HEK293 (cell line): ENCODE results near the gene RPL3.

Source experiments
- BCL6B ChIP-seq: fragments of 450-650 bp; formaldehyde crosslinking; IDR thresholded peaks from 2 replicates; pipeline ENCODE4 v1.5.1; 2017; ENCODE audit warnings: missing biosample characterization, missing genetic modification characterization
- KLF8 ChIP-seq: fragments of 450-650 bp; formaldehyde crosslinking; IDR thresholded peaks from 2 replicates; pipeline ENCODE4 v1.5.1; 2016; ENCODE audit warnings: missing biosample characterization, missing genetic modification characterization
- KLF9 ChIP-seq: fragments of 450-650 bp; formaldehyde crosslinking; IDR thresholded peaks from 2 replicates; pipeline ENCODE4 v1.5.1; 2016; ENCODE audit warnings: missing biosample characterization, missing genetic modification characterization, low read depth
- PRDM10 ChIP-seq: fragments of 450-650 bp; formaldehyde crosslinking; IDR thresholded peaks from 2 replicates; pipeline ENCODE4 v1.5.1; 2016; ENCODE audit warnings: missing biosample characterization, missing genetic modification characterization
- PRDM2 ChIP-seq: fragments of 450-650 bp; formaldehyde crosslinking; IDR thresholded peaks from 2 replicates; pipeline ENCODE4 v1.5.1; 2016; ENCODE audit warnings: missing biosample characterization, missing genetic modification characterization, borderline replicate concordance
- REPIN1 ChIP-seq: fragments of 450-650 bp; formaldehyde crosslinking; IDR thresholded peaks from 2 replicates; pipeline ENCODE4 v1.5.1; 2017; ENCODE audit warnings: missing biosample characterization, missing genetic modification characterization, low read depth
- YY2 ChIP-seq: fragments of 450-650 bp; formaldehyde crosslinking; IDR thresholded peaks from 2 replicates; pipeline ENCODE4 v1.5.1; 2016; ENCODE audit warnings: missing biosample characterization, missing genetic modification characterization
- ZBTB8A ChIP-seq: fragments of 450-650 bp; formaldehyde crosslinking; IDR thresholded peaks from 2 replicates; pipeline ENCODE4 v1.5.1; 2016; ENCODE audit warnings: missing biosample characterization, missing genetic modification characterization
- ZIC2 ChIP-seq: fragments of 450-650 bp; formaldehyde crosslinking; IDR thresholded peaks from 2 replicates; pipeline ENCODE4 v1.5.1; 2016; ENCODE audit warnings: missing biosample characterization, missing genetic modification characterization
- ZNF121 ChIP-seq: fragments of 450-650 bp; formaldehyde crosslinking; IDR thresholded peaks from 2 replicates; pipeline ENCODE4 v1.5.1; 2016; ENCODE audit warnings: missing biosample characterization, missing genetic modification characterization
- ZNF138 ChIP-seq: fragments of 450-650 bp; formaldehyde crosslinking; IDR thresholded peaks from 2 replicates; pipeline ENCODE4 v1.5.1; 2016; ENCODE audit warnings: missing biosample characterization, missing genetic modification characterization, borderline replicate concordance
- ZNF280D ChIP-seq: fragments of 450-650 bp; formaldehyde crosslinking; IDR thresholded peaks from 2 replicates; pipeline ENCODE4 v1.5.1; 2016; ENCODE audit warnings: missing biosample characterization, missing genetic modification characterization
- ZNF350 ChIP-seq: fragments of 450-650 bp; formaldehyde crosslinking; IDR thresholded peaks from 2 replicates; pipeline ENCODE4 v1.5.0; 2017; ENCODE audit warnings: missing biosample characterization, mild to moderate bottlenecking, missing genetic modification characterization
- ZNF366 ChIP-seq: fragments of 450-650 bp; formaldehyde crosslinking; conservative IDR thresholded peaks from 2 replicates; pipeline ENCODE4 v1.5.1; 2016; ENCODE audit warnings: missing biosample characterization, missing genetic modification characterization
- ZNF416 ChIP-seq: fragments of 450-650 bp; formaldehyde crosslinking; IDR thresholded peaks from 2 replicates; pipeline ENCODE4 v1.5.1; 2016; ENCODE audit warnings: missing biosample characterization, missing genetic modification characterization
- ZNF449 ChIP-seq: fragments of 450-650 bp; formaldehyde crosslinking; IDR thresholded peaks from 2 replicates; pipeline ENCODE4 v1.5.1; 2017; ENCODE audit warnings: missing biosample characterization, mild to moderate bottlenecking, missing genetic modification characterization, moderate library complexity
- ZNF510 ChIP-seq: fragments of 450-650 bp; formaldehyde crosslinking; IDR thresholded peaks from 2 replicates; pipeline ENCODE4 v1.5.1; 2018; ENCODE audit warnings: mild to moderate bottlenecking, missing genetic modification characterization, missing biosample characterization; ENCODE audit not compliant: insufficient replicate concordance
- ZNF639 ChIP-seq: fragments of 450-650 bp; formaldehyde crosslinking; IDR thresholded peaks from 2 replicates; pipeline ENCODE4 v1.5.1; 2016; ENCODE audit warnings: missing biosample characterization, missing genetic modification characterization
- ZNF677 ChIP-seq: fragments of 450-650 bp; IDR thresholded peaks from 2 replicates; pipeline ENCODE4 v1.5.0; 2018; ENCODE audit warnings: missing biosample characterization, mild to moderate bottlenecking, missing genetic modification characterization, moderate library complexity
- ZNF830 ChIP-seq: fragments of 450-650 bp; IDR thresholded peaks from 2 replicates; pipeline ENCODE4 v1.5.0; 2018; ENCODE audit warnings: missing biosample characterization, missing genetic modification characterization, low read depth, mild to moderate bottlenecking, moderate library complexity
- ZSCAN5A ChIP-seq: fragments of 450-650 bp; formaldehyde crosslinking; IDR thresholded peaks from 2 replicates; pipeline ENCODE4 v1.5.1; 2016; ENCODE audit warnings: missing biosample characterization, missing genetic modification characterization

RPL3 gene

GRCh38 chr22:39292561-39293074 is 26.8 kb downstream of the RPL3 start (continued):
- TF ChIP-seq ZNF830 (tag by site-specific recombination) (no peak), ZIC2 (tag by site-specific recombination) (peak; percentile 99), ZNF138 (no peak), PRDM2 (tag by site-specific recombination) (no peak), YY2 (no peak), REPIN1 (tag by site-specific recombination) (no peak), KLF8 (tag by site-specific recombination) (no peak), BCL6B (tag by site-specific recombination) (no peak), ZNF366 (tag by site-specific recombination) (no peak), ZNF280D (tag by site-specific recombination) (no peak), ZSCAN5A (tag by site-specific recombination) (no peak), ZNF510 (tag by site-specific recombination) (no peak), PRDM10 (tag by site-specific recombination) (peak; percentile 60), ZNF350 (tag by site-specific recombination) (no peak), ZNF449 (tag by site-specific recombination) (no peak), ZNF639 (tag by site-specific recombination) (no peak), KLF9 (tag by site-specific recombination) (peak; percentile 68; the same call in 1 of the 2 replicates), ZNF677 (no peak), ZNF121 (tag by site-specific recombination) (no peak), ZNF416 (tag by site-specific recombination) (no peak), ZBTB8A (tag by site-specific recombination) (peak; percentile 54)
